ENCODE measurements around the gene SLC35D2.
"Not testable (repeated sequence)": the region's sequence is repeated elsewhere in the genome, so short reads cannot be mapped to it uniquely, and the experiment has no call there.

The SLC35D2 gene

GRCh38 chr9:96317335-96317980, 66.1 kb downstream of the SLC35D2 start:
- DNase-seq (ENCODE audit: low read depth, low spot score): no peak

GRCh38 chr9:96309850-96310249, 73.7 kb downstream of the SLC35D2 start:
- no peak for DNase-seq (ENCODE audit: low read depth, low spot score)

- not testable (repeated sequence) for DNase-seq (ENCODE audit: low read depth, low spot score)
Observed at GRCh38 chr9:96306958-96307357, 76.6 kb downstream of the SLC35D2 start.

DNA sequence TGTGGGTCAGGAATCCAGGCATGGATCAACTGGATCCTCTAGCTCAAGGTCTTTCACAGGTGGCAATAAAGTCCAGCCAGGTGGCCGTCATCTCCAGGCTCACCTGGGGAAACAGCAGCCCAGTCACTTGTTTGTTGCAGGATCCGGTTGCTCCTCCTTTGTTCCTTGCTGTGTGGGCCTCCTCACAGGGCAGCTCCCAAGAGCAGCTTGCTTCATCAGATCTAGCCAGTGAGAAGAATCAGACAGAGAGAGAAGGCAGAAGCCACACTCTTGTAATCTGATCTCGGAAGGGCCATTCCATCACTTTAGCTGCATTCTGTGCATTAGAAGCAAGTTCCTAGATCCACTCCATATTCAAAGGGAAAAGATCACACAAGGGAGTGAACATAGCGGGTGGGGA, 78.3 kb downstream of the SLC35D2 start:
- no peak for DNase-seq (ENCODE audit: low read depth, low spot score)

DNA sequence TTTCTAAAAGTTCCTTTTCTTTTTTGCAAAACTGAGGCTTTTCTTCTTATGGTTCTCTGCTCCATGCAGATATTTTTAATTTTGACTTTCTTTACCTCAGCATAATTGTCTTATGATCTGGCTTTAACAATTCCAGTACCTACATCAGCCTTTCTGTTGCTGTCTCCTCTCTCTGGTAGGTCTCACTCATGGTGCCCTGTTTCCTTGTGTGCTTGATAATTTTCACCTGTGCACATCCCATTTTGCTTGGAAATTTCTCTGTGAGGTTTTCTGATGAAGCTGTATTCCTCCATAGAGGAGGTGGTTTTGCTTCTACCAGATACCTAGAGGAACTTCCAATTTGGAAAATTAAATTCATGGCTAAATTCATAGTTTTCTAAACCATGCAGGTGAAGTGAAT, 79.3 kb downstream of the SLC35D2 start:
- no peak for DNase-seq (ENCODE audit: low read depth, low spot score)

DNA sequence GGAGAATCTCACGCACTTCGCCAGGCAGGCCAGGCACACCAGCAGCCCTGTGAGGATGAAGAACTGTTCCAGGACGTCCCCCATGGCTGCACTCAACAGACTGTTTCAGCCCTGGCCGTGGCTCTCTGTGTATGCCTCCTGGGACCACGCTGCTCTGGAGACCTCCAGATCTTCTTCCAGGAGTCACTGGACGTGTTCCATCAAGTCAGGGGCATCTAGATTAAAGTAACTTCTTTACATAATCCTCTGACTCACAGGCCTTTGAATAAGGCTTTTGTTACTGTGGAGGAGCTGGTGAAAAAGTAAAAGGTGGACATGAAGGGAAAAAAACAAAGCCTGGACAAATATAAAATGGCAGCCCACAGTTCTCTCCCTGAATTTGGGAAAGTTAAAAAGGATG, 81.5 kb downstream of the SLC35D2 start, which contains the start of gene HSD17B3:
TSS of gene HSD17B3 (minus strand) at position 156 of the 400 bp plus-strand sequence. CDS start at position 84, 72 bp downstream.
- no peak for DNase-seq (ENCODE audit: low read depth, low spot score)

DNA sequence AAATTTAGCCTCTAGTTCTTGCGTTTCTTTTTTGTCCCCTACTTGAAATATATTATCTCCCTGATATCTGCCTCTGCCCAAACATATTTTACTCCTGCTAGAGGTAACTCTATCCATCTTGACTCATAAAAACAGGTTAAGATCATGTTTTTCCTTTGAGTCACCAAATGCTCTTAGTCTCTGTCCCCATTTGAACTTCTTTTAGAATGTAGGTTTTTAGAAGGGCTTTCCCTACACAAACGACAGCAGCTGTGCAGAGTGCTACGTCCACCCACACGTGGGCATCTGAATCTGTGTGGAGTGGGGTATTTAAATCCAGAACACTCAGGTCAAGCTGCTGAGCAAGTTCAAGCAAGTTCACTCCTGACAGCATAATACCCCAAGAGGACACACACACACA, 83.7 kb downstream of the SLC35D2 start:
- no peak for DNase-seq (ENCODE audit: low read depth, low spot score)

DNA sequence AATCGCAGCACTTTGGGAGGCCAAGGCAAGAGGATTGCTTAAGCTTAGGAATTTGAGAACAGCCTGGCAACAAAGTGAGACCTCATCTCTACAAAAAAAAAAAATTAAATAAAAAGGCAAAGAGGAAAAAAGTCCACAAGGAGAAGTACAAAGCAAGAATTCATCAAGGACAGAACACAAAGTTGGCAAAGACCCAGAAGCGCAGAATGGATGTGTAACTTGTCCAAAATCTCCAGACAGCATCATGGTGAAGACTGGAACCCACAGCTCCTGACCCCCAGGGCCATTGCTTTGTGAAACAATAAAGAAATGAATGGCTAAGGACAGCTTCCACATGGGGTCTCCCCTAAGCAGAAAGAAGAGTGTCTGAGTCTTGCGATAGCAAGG, 89.4 kb downstream of the SLC35D2 start:
- DNase-seq (ENCODE audit: low read depth, low spot score): no peak

- DNase-seq (ENCODE audit: low read depth, low spot score): no peak
Observed at GRCh38 chr9:96293498-96294158, 89.9 kb downstream of the SLC35D2 start.

DNA sequence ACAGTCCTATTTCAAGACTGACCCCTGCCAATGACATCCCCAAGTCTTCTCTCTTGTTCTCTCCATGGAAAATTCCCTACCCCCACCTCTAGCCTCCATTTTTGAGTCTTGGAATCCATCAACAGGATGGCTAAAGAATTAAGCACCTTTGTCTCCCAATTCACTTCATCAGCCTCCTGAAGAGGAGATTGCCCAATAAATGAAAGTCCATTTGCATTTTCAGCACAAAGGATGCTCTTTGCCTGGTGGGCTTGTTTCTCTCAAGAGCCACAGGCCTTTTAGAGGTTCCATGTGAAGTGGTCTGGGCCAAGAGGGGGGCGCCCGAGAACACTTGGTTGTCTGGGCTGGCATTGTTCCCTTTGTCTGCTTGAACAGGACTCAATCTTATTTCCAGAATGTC, 94.1 kb downstream of the SLC35D2 start:
- no peak for DNase-seq (ENCODE audit: low read depth, low spot score)

- no peak for DNase-seq (ENCODE audit: low read depth, low spot score)
Observed at GRCh38 chr9:96281641-96282040, 101.9 kb downstream of the SLC35D2 start.

DNA sequence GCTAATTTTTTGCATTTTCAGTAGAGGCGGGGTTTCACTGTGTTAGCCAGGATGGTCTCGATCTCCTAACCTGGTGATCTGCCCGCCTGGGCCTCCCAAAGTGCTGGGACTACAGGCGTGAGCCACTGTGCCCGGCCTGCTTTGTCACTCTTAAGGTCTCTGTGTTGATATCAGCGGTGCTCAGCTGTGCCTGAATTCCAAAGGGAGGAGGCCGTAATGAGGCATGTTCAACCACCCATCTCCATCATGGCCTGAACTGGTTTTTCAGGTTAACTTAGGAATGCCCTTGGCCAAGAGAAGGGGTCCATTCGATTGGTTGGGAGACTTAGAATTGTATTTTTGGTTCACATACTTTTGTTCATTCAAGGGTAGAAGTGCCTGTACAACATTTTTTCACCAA, 103.6 kb downstream of the SLC35D2 start:
- no peak for DNase-seq (ENCODE audit: low read depth, low spot score)

DNA sequence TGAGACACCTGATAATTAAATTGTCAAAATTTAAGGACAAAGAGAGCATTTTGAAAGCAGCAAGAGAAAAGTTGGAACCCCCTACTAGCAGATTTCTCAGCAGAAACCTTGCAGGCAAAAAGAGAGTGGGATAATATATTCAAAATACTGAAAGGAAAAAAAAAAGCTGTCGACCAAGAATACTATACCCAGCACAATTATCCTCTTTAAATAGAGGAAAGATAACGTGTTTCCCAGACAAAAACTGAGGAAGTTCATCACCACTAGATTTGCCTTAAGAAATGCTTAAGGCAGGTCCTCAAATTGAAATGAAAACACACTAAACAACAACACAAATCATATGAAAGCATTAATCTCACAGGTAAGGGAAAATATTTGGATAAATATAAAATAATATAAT, 108.6 kb downstream of the SLC35D2 start:
- DNase-seq (ENCODE audit: low read depth, low spot score): no peak

All from iPS DF 19.7 (cell line).